DND-41 (cell line): ENCODE measurements around the gene LIMS1.

Experiments
- CTCF ChIP-seq: IDR thresholded peaks from 2 replicates; pipeline ENCODE4 v1.5.1; 2012; ENCODE audit warnings: borderline replicate concordance, low read length, moderate library complexity, mild to moderate bottlenecking; ENCODE audit not compliant: poor library complexity, severe bottlenecking; ENCODE audit errors: extremely low read depth
- EZH2 ChIP-seq: IDR thresholded peaks from 3 replicates; pipeline ENCODE4 v1.6.1; 2012; ENCODE audit warnings: borderline replicate concordance, low read depth, mild to moderate bottlenecking, moderate library complexity, low read length, inconsistent platforms; ENCODE audit not compliant: severe bottlenecking

- TF ChIP-seq CTCF: no peak
- no peak for TF ChIP-seq EZH2
These were observed 166.9 kb downstream of the LIMS1 start for GRCh38 chr2:108701208-108701607.
